ENCODE measurements around the gene TRPM4.

TRPM4 gene

DNA sequence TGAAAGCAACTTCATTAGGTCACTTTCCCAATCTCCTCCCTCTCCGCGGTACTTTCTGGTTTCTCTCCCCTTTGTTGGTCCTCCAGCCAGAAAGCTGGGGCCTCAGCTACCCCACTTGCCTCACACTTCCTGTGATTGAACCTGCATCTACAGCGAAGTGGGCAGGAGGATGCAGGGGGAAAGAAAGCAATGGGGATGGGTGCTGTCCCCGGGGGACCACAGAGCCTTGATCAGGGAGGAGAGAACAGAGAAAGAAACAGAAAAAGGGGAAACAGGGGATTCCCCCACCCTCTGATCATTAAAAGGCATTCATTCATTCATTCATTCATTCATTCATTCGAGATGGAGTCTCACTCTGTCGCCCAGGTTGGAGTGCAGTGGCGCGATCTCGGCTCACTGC lies 74.2 kb downstream of the TRPM4 start:
- no peak for DNase-seq (ENCODE audit: low read depth)

- DNase-seq (ENCODE audit: low read depth) = no peak
These were observed 75.6 kb downstream of the TRPM4 start for GRCh38 chr19:49233163-49233562.

DNA sequence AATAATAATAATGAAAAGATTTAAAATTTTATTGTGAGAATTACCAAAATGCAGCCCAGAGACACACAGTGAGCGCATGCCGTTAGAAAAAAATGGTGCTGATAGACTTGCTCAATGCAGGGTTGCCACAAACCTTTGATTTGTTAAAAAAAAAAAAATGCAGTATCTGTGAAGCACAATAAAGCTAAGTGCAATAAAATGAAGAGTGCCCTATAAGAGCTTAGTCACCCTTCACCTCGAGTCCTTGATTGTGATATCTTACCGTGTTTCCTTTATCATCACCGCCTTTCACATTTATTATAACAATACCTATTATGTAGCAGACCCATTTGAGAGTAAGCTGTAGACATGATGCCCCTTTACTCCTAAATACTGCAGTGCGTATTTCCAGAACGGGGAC lies 84.2 kb downstream of the TRPM4 start:
- no peak for DNase-seq (ENCODE audit: low read depth)

- no peak for DNase-seq (ENCODE audit: low read depth)
These were observed 85.5 kb downstream of the TRPM4 start for GRCh38 chr19:49243129-49243528.

GRCh38 chr19:49243726-49244125 lies 86.1 kb downstream of the TRPM4 start:
- no peak for DNase-seq (ENCODE audit: low read depth)

- DNase-seq (ENCODE audit: low read depth) = no peak
These were observed 86.7 kb downstream of the TRPM4 start for GRCh38 chr19:49244256-49244655.

GRCh38 chr19:49247676-49248075 lies 90.1 kb downstream of the TRPM4 start:
- DNase-seq (ENCODE audit: low read depth) = no peak

- no peak for DNase-seq (ENCODE audit: low read depth)
These were observed 92.3 kb downstream of the TRPM4 start for GRCh38 chr19:49249933-49250332.

DNA sequence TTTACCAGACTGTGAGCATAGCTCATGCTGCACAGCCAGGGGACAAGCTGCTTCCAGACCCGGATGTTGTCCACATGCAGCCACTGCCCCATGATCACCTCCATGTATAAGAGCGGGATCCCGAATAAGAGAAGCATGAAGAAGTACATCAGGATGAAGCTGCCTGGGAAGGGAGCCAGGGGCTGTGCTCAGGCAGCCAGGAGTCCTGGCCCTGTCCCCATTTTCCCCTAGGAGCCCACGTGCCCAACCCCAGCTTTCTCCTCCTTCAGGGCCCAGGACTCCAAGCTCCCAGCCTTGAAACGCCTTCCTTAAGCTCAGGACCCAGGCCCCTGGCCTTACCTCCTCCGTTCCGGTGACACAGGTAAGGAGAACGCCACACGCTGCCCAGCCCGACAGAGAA lies 98.1 kb downstream of the TRPM4 start:
- DNase-seq (ENCODE audit: low read depth) = no peak

DNA sequence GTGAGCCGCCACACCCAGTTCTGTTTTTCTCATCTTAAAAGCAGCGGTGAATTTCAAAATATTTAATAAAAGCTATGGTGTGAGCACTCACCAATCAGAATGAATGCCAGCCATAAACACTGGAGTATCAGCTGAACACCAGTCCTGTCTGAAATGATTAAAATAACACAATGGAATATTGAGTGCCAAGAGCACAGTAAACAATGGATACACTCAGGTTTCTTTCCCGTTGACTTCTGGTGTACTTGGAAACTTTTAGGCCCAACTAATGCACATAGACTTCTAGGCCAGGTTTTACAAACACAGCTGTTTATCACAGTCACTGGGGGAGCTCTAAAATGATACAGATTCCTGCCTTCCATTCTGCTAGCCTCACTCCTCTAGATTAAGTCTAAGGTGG lies 99.1 kb downstream of the TRPM4 start:
- no peak for DNase-seq (ENCODE audit: low read depth)

Data from stimulated activated CD8-positive, alpha-beta memory T cell treated with anti-CD3 and anti-CD28 coated beads, Interleukin-15, amount 100 ng/mL, for 24 hours (primary cell).